GM23338 (cell line): ENCODE measurements around the gene TMEM62. TPM values are rescaled to one million over a fixed set of nuclear protein-coding genes. Genes with fewer than 3 reads are reported as not detected.
"Not testable (repeated sequence)": the region's sequence is repeated elsewhere in the genome, so short reads cannot be mapped to it uniquely, and the experiment has no call there.

Source experiments
- ATAC-seq: fragments of 200-7000 bp; cut with Tn5 transposase; 3 replicates; pipeline ENCODE4 v1.9.1; 2020
- DNase-seq: peaks from one replicate; pipeline ENCODE4 v3.0.0-alpha.2; 2015; ENCODE audit warnings: low spot score
- H2AFZ ChIP-seq: fragments of 200-600 bp; sonication (generic); 2 replicates; pipeline ENCODE4 v1.8.0; 2016; ENCODE audit warnings: antibody characterized with exemption, mild to moderate bottlenecking, moderate library complexity
- H3F3A ChIP-seq: fragments of 200-600 bp; sonication (generic); replicated peaks from 2 replicates; pipeline ENCODE4 v1.8.0; 2017; ENCODE audit warnings: antibody characterized with exemption, mixed run types, low read depth
- H3K27ac ChIP-seq: fragments of 200-600 bp; sonication (generic); 2 replicates; pipeline ENCODE4 v1.6.1; 2016; ENCODE audit warnings: low read depth
- H3K27me3 ChIP-seq: fragments of 200-600 bp; sonication (generic); 2 replicates; pipeline ENCODE4 v1.8.0; 2016; ENCODE audit warnings: mild to moderate bottlenecking, mixed run types, moderate library complexity; ENCODE audit not compliant: insufficient read depth
- H3K36me3 ChIP-seq: fragments of 200-600 bp; sonication (generic); 2 replicates; pipeline ENCODE4 v1.8.0; 2016; ENCODE audit warnings: mild to moderate bottlenecking; ENCODE audit not compliant: insufficient read depth
- H3K4me1 ChIP-seq: fragments of 200-600 bp; sonication (generic); 2 replicates; pipeline ENCODE4 v1.8.0; 2016; ENCODE audit warnings: mild to moderate bottlenecking, moderate library complexity; ENCODE audit not compliant: insufficient read depth
- H3K4me2 ChIP-seq: fragments of 200-600 bp; sonication (generic); 2 replicates; pipeline ENCODE4 v1.7.1; 2017; ENCODE audit warnings: mixed run types
- H3K4me3 ChIP-seq: fragments of 200-600 bp; sonication (generic); 2 replicates; pipeline ENCODE4 v1.6.1; 2016; ENCODE audit warnings: mixed run types
- H3K79me2 ChIP-seq: fragments of 200-600 bp; sonication (generic); replicated peaks from 2 replicates; pipeline ENCODE4 v1.8.0; 2017; ENCODE audit warnings: mild to moderate bottlenecking; ENCODE audit not compliant: insufficient read depth
- H3K9me2 ChIP-seq: fragments of 200-600 bp; sonication (generic); 2 replicates; pipeline ENCODE4 v1.8.0; 2017; ENCODE audit not compliant: insufficient read depth
- H4K20me1 ChIP-seq: fragments of 200-600 bp; sonication (generic); replicated peaks from 2 replicates; pipeline ENCODE4 v1.8.0; 2017; ENCODE audit warnings: mild to moderate bottlenecking; ENCODE audit not compliant: insufficient read depth
- H3K27ac Mint-ChIP-seq: 2 replicates; pipeline ENCODE4 v1.8.0; 2020; ENCODE audit warnings: inconsistent platforms, mild to moderate bottlenecking, moderate library complexity, mixed read lengths
- H3K27me3 Mint-ChIP-seq: 3 replicates; pipeline ENCODE4 v1.8.0; 2022; ENCODE audit warnings: low read depth, mild to moderate bottlenecking, moderate library complexity, mixed read lengths, inconsistent platforms; ENCODE audit not compliant: insufficient read depth, poor library complexity
- H3K36me3 Mint-ChIP-seq: 3 replicates; pipeline ENCODE4 v1.8.0; 2021; ENCODE audit warnings: low read depth, mild to moderate bottlenecking, inconsistent platforms, moderate library complexity, mixed read lengths
- H3K4me1 Mint-ChIP-seq: 3 replicates; pipeline ENCODE4 v1.8.0; 2020; ENCODE audit warnings: mild to moderate bottlenecking, inconsistent platforms, mixed read lengths
- H3K4me3 Mint-ChIP-seq: 3 replicates; pipeline ENCODE4 v1.8.0; 2021; ENCODE audit warnings: moderate library complexity, mild to moderate bottlenecking, inconsistent platforms, mixed read lengths
- H3K9me3 Mint-ChIP-seq: 3 replicates; pipeline ENCODE4 v1.8.0; 2020; ENCODE audit warnings: moderate library complexity, mild to moderate bottlenecking, inconsistent platforms, mixed read lengths
- CREB1 ChIP-seq: fragments of 250-450 bp; sonication (Bioruptor Pico); IDR thresholded peaks from 2 replicates; pipeline ENCODE4 v1.5.0; 2020; ENCODE audit warnings: low read depth, mild to moderate bottlenecking, moderate library complexity
- CTCF ChIP-seq, 2 experiments: fragments of 200-600 bp in 1 of 2; sonication (generic) in 1 of 2; conservative IDR thresholded peaks; 2 replicates each; pipeline versions ENCODE4 v1.5.1 to v1.6.1; 2016 to 2017; ENCODE audit warnings: antibody characterized with exemption in 2 of 2, low read depth in 2 of 2, mild to moderate bottlenecking in 2 of 2, moderate library complexity in 1 of 2
- JUNB ChIP-seq: IDR thresholded peaks from one replicate; pipeline ENCODE4 v1.6.1; 2016; ENCODE audit warnings: antibody characterized with exemption; ENCODE audit not compliant: unreplicated experiment
- POLR2AphosphoS5 ChIP-seq: IDR thresholded peaks from 2 replicates; pipeline ENCODE4 v1.6.1; 2016; ENCODE audit warnings: antibody characterized with exemption, low read depth
- STAT1 ChIP-seq: IDR thresholded peaks from one replicate; pipeline ENCODE4 v1.6.1; 2016; ENCODE audit warnings: antibody characterized with exemption; ENCODE audit not compliant: unreplicated experiment
- ZNF462 ChIP-seq: fragments of 250-450 bp; sonication (Bioruptor Pico); IDR thresholded peaks from 2 replicates; pipeline ENCODE4 v1.5.0; 2020; ENCODE audit warnings: mild to moderate bottlenecking, moderate library complexity
- polyA plus RNA-seq: library from polyadenylated mRNA; unstranded; fragments of >200 nt; fragmentation: Nextera tagmentation; extraction: Ambion mirVana; gene quantifications from 2 replicates; pipeline ENCODE4 v1.2.1, GENCODE V29; 2016
- total RNA-seq: library from RNA; depleted of rRNA; stranded (reverse); fragments of >200 nt; shearing (Covaris generic); gene quantifications from 2 replicates; pipeline ENCODE4 v1.2.3, GENCODE V29; 2014

Gene TMEM62
- total and polyA plus RNA-seq, 2 experiments from 2014 or later: 3.4 to 14.3 TPM

- TF ChIP-seq CTCF (conservative IDR thresholded peaks at IDR 0.05; ENCODE audit: low read depth in 2 of 2): no peak
Measured at GRCh38 chr15:43169888-43170287, 36.5 kb downstream of the TMEM62 start (continued).

GRCh38 chr15:43175656-43176309, 42.4 kb downstream of the TMEM62 start:
- H3K27me3 ChIP-seq, H3K79me2 ChIP-seq, H3K27ac Mint-ChIP-seq, H3K4me3 ChIP-seq, H3K4me1 ChIP-seq, H3K4me3 Mint-ChIP-seq, H3K27ac ChIP-seq, H3K4me2 ChIP-seq, H3K4me1 Mint-ChIP-seq, H2AFZ ChIP-seq, H3K9me2 ChIP-seq, H4K20me1 ChIP-seq, H3K27me3 Mint-ChIP-seq, DNase-seq, H3F3A ChIP-seq, ATAC-seq: not testable (repeated sequence)
- Mint-ChIP-seq H3K9me3 (peaks cover 35% of the 10 kb centered on the region), H3K36me3 (peaks cover 43% of the 10 kb centered on the region)
- H3K36me3 ChIP-seq: peaks cover 18% of the 10 kb centered on the region

GRCh38 chr15:43177147-43177546, 43.8 kb downstream of the TMEM62 start:
- H3K4me1 ChIP-seq, H3K27ac ChIP-seq, H3K4me2 ChIP-seq, H3K79me2 ChIP-seq, H3K4me3 Mint-ChIP-seq, ATAC-seq, H3K27ac Mint-ChIP-seq, H3K4me1 Mint-ChIP-seq, H3K27me3 Mint-ChIP-seq, H4K20me1 ChIP-seq, H3F3A ChIP-seq, H3K27me3 ChIP-seq, DNase-seq, H3K9me2 ChIP-seq, H2AFZ ChIP-seq, H3K4me3 ChIP-seq: not testable (repeated sequence)
- H3K36me3 ChIP-seq: peaks cover 16% of the 10 kb centered on the region
- Mint-ChIP-seq H3K36me3 (peaks cover 37% of the 10 kb centered on the region), H3K9me3 (peaks cover 35% of the 10 kb centered on the region)

GRCh38 chr15:43183270-43183669, 49.9 kb downstream of the TMEM62 start:
- Mint-ChIP-seq H3K27ac (no peak overlapping the region), H3K9me3 (no peaks in the 10 kb centered on the region), H3K4me1 (peaks cover 16% of the 10 kb centered on the region; the same call in 2 of the 3 replicates), H3K4me3 (no peak overlapping the region), H3K36me3 (no peaks in the 10 kb centered on the region), H3K27me3 (peaks cover 4% of the 10 kb centered on the region)
- DNase-seq (no peak), ATAC-seq (no peak)
- H3K27ac ChIP-seq: no peak overlapping the region
- H4K20me1 ChIP-seq: 0 out of 2 replicates have a peak, but pooled peaks cover 3% of the 10 kb centered on the region
- H3K4me3 ChIP-seq: no peak overlapping the region
- peaks cover 7% of the 10 kb centered on the region for H3K4me1 ChIP-seq
- H3F3A ChIP-seq: 0 out of 2 replicates have a peak, but pooled peaks cover 7% of the 10 kb centered on the region
- no peaks in the 10 kb centered on the region for H3K9me2 ChIP-seq
- H3K4me2 ChIP-seq: no peak overlapping the region
- no peaks in the 10 kb centered on the region for H3K27me3 ChIP-seq
- H3K36me3 ChIP-seq: no peaks in the 10 kb centered on the region
- no peak overlapping the region for H2AFZ ChIP-seq
- no peaks in the 10 kb centered on the region for H3K79me2 ChIP-seq
- TF ChIP-seq JUNB (no peak), ZNF462 (CRISPR knock-in tag) (no peak), STAT1 (no peak), POLR2AphosphoS5 (no peak), CREB1 (CRISPR knock-in tag) (no peak)
